Transverse colon (tissue), 4 donors: ENCODE results near the gene METTL8. TPM values are rescaled to one million over a fixed set of nuclear protein-coding genes. Genes with fewer than 3 reads are reported as not detected.

Experiments
- DNase-seq: peaks from one replicate; pipeline ENCODE4 v3.0.0-alpha.2; 2019
- H3K27ac ChIP-seq, 4 donors: fragments of 200-600 bp; sonication (generic); 2 replicates each; pipeline ENCODE4 v1.5.1; 2016 to 2018; ENCODE audit warnings: inconsistent platforms in 4 of 4
- H3K27me3 ChIP-seq: fragments of 200-600 bp; sonication (generic); 2 replicates; pipeline ENCODE4 v1.5.1; 2017; ENCODE audit warnings: inconsistent platforms
- H3K36me3 ChIP-seq, 4 donors: fragments of 200-600 bp; sonication (generic); 2 replicates each; pipeline ENCODE4 v1.5.1; 2017 to 2019; ENCODE audit warnings: inconsistent platforms in 4 of 4
- H3K4me1 ChIP-seq, 4 donors: fragments of 200-600 bp; sonication (generic); 2 replicates each; pipeline ENCODE4 v1.5.1; 2017 to 2020; ENCODE audit warnings: inconsistent platforms in 4 of 4
- H3K4me3 ChIP-seq, 4 donors: fragments of 200-600 bp; sonication (generic); 1 replicate in 1 of 4; 2 replicates in 3 of 4; pipeline versions ENCODE4 v1.5.1 to v1.6.1; 2017 to 2019; ENCODE audit warnings: inconsistent platforms in 4 of 4
- H3K9me3 ChIP-seq, 2 donors: fragments of 200-600 bp; sonication (generic); 2 replicates each; pipeline ENCODE4 v1.5.1; 2017 to 2019; ENCODE audit warnings: inconsistent platforms in 2 of 2
- EP300 ChIP-seq: sonication (generic); formaldehyde crosslinking; IDR thresholded peaks from one replicate; pipeline ENCODE4 v1.6.1; 2017; ENCODE audit warnings: antibody characterized with exemption, low read depth
- POLR2A ChIP-seq: fragments of 450-650 bp; IDR thresholded peaks from one replicate; pipeline ENCODE4 v1.6.1; 2016; ENCODE audit warnings: antibody characterized with exemption, mild to moderate bottlenecking, moderate library complexity
- POLR2AphosphoS5 ChIP-seq, 3 donors: sonication (generic); formaldehyde crosslinking; IDR thresholded peaks; one replicate each; pipeline ENCODE4 v1.6.1; 2016; ENCODE audit warnings: antibody characterized with exemption in 3 of 3
- WGBS, 2 donors: methylation state at CpG; one replicate each; pipeline ENCODE4 v1.1.5; 2018; ENCODE audit warnings: low coverage in 1 of 2; 5-methylcytosine and 5-hydroxymethylcytosine counted together
- in situ Hi-C, 4 donors: fragments of 200-750 bp; cut with MboI; loops; one replicate each; pipeline versions ENCODE4 v1.15.0 to v1.15.1; 2017; ENCODE audit warnings: low sequenced_read_pairs in 3 of 4, low pct_ligation_motif_present in 1 of 4, low pct_unique_long_range_greater_than_20kb in 1 of 4
- intact Hi-C: fragments of 100-400 bp; cut with DNase I; formaldehyde crosslinking; loops from one replicate; pipeline ENCODE4 v1.15.1; 2023; ENCODE audit warnings: low total_unique reads
- total RNA-seq, 4 donors: library from RNA; depleted of rRNA; stranded (reverse); fragments of >200 nt; gene quantifications; one replicate each; pipeline ENCODE4 v1.1.0, GENCODE V29; 2016
- TF ChIP-seq, protein P1 (sequence below), 5 experiments: fragments of 200-600 bp in 3 of 5; fragments of 450-650 bp in 2 of 5; sonication (generic) in 3 of 5; IDR thresholded peaks; 1 replicate in 2 of 5; 2 replicates in 3 of 5; pipeline ENCODE4 v1.5.1; 2016 to 2017; ENCODE audit warnings: antibody characterized with exemption in 5 of 5, inconsistent platforms in 3 of 5, mild to moderate bottlenecking in 2 of 5, moderate library complexity in 1 of 5

The METTL8 gene
- total RNA-seq, 4 donors from 2014 or later = 6.7 to 64.5 (median 22.1) TPM

DNA sequence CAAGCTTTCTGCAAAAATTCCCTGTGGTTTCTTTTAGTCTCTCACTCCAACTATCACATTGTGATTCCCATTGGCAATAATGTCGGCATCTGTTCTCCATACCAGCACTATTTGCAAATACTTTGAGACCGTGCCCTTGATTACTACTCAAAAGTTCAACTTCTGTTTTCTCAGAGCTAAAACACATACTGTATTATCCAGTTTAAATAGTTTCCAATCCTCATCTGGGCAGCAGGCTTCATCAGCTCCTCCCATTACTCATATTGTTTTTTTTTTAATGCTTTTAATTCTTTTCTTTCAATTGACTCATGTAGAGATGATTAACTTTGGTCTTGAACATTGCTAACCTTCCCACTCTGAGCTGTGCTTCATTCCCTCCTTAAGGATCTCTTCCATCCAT lies 135.8 kb downstream of the METTL8 start:
- H3K9me3 ChIP-seq = no peaks in the 10 kb centered on the region
- 77 to 81% methylated on average over 2 of the region's 2 CpGs for WGBS, 2 donors
- no peak overlapping the region for H3K4me3 ChIP-seq
- in situ Hi-C loops (no loop called here), intact Hi-C loops (no loop called here)
- H3K36me3 ChIP-seq = no peaks in the 10 kb centered on the region
- TF ChIP-seq, protein P1, sequence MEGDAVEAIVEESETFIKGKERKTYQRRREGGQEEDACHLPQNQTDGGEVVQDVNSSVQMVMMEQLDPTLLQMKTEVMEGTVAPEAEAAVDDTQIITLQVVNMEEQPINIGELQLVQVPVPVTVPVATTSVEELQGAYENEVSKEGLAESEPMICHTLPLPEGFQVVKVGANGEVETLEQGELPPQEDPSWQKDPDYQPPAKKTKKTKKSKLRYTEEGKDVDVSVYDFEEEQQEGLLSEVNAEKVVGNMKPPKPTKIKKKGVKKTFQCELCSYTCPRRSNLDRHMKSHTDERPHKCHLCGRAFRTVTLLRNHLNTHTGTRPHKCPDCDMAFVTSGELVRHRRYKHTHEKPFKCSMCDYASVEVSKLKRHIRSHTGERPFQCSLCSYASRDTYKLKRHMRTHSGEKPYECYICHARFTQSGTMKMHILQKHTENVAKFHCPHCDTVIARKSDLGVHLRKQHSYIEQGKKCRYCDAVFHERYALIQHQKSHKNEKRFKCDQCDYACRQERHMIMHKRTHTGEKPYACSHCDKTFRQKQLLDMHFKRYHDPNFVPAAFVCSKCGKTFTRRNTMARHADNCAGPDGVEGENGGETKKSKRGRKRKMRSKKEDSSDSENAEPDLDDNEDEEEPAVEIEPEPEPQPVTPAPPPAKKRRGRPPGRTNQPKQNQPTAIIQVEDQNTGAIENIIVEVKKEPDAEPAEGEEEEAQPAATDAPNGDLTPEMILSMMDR (IDR thresholded peaks at IDR 0.05) = no peak
- TF ChIP-seq EP300 (no peak), POLR2A (no peak), POLR2AphosphoS5 (IDR thresholded peaks at IDR 0.05) (no peak)
- H3K27me3 ChIP-seq = no peaks in the 10 kb centered on the region
- no peak overlapping the region for H3K27ac ChIP-seq
- no peaks in the 10 kb centered on the region for H3K4me1 ChIP-seq
- DNase-seq = no peak

- Histone ChIP-seq H3K27me3 (no peaks in the 10 kb centered on the region), H3K27ac (no peak overlapping the region), H3K4me3 (no peak overlapping the region), H3K36me3 (no peaks in the 10 kb centered on the region), H3K9me3 (no peaks in the 10 kb centered on the region), H3K4me1 (no peaks in the 10 kb centered on the region)
- in situ Hi-C loops (no loop called here), intact Hi-C loops (no loop called here)
- TF ChIP-seq EP300 (no peak), POLR2AphosphoS5 (IDR thresholded peaks at IDR 0.05) (no peak), POLR2A (no peak)
- TF ChIP-seq, protein P1 (IDR thresholded peaks at IDR 0.05) = no peak
- 88% methylated on average over 5 of the region's 5 CpGs for WGBS, 2 donors
- no peak for DNase-seq
These were observed 139.2 kb downstream of the METTL8 start for GRCh38 chr2:171294608-171295007.

- in situ Hi-C loops = no loop called here
- 79 to 80% methylated on average over 5 of the region's 5 CpGs for WGBS, 2 donors
- H3K4me1 ChIP-seq = no peaks in the 10 kb centered on the region
- TF ChIP-seq EP300 (no peak), POLR2A (no peak), POLR2AphosphoS5 (IDR thresholded peaks at IDR 0.05) (no peak)
- TF ChIP-seq, protein P1 (IDR thresholded peaks at IDR 0.05) = no peak
- intact Hi-C loops = no loop called here
- no peak overlapping the region for H3K4me3 ChIP-seq
- H3K27me3 ChIP-seq = no peaks in the 10 kb centered on the region
- H3K36me3 ChIP-seq = no peaks in the 10 kb centered on the region
- H3K9me3 ChIP-seq = no peaks in the 10 kb centered on the region
- no peak for DNase-seq
- no peak overlapping the region for H3K27ac ChIP-seq
These were observed 140.1 kb downstream of the METTL8 start for GRCh38 chr2:171293661-171294060.

DNA sequence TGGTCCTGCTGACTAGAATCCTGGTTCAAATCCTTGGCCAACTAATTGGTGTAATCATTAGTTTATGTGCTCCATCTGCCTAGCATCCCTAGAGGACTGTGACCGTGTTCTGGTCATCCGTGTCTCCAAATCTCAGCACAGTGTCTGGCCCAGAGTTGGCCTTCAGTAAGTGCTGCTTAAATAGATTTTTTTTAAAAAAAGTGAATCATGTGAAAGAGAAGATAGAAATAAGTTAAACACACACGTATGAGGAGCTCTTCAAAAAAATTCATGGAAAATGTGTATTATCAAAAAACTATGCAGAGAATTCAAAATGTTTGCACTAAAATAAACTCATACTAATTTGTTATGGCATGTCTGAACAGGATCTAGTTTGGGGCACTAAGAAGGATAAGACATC lies 143.8 kb downstream of the METTL8 start:
- H3K27me3 ChIP-seq = no peaks in the 10 kb centered on the region
- WGBS, 2 donors = 89 to 90% methylated on average over 3 of the region's 3 CpGs

More for the DNA sequence above, 143.8 kb downstream of the METTL8 start:
- H3K4me3 ChIP-seq = no peak overlapping the region
- no peaks in the 10 kb centered on the region for H3K9me3 ChIP-seq
- intact Hi-C loops = no loop called here
- TF ChIP-seq POLR2AphosphoS5 (IDR thresholded peaks at IDR 0.05) (no peak), POLR2A (no peak), EP300 (no peak)
- TF ChIP-seq, protein P1 (IDR thresholded peaks at IDR 0.05) = no peak
- in situ Hi-C loops = no loop called here
- no peak overlapping the region for H3K27ac ChIP-seq
- no peaks in the 10 kb centered on the region for H3K4me1 ChIP-seq
- H3K36me3 ChIP-seq = no peaks in the 10 kb centered on the region
- DNase-seq = no peak
